NCI-H1092 treated with DMSO at 0.1 percent for 48 hours (cell line): ENCODE measurements around the gene TRIM43.
"Not testable (repeated sequence)": the region's sequence is repeated elsewhere in the genome, so short reads cannot be mapped to it uniquely, and the experiment has no call there.

Experiments used
- DNase-seq: peaks from one replicate; lab custom pipeline; 2025; lab: John Stamatoyannopoulos, UW

The TRIM43 gene

GRCh38 chr2:95591701-95592100, at the start of gene TRIM43:
Gene TRIM43 (plus strand): TSS chr2:95592001. CDS start chr2:95594024, 2,023 bp downstream.
- not testable (repeated sequence) for DNase-seq

- DNase-seq: no peak
Measured at GRCh38 chr2:95551055-95551568, 40.7 kb upstream of the TRIM43 start.

- no peak for DNase-seq
Measured at GRCh38 chr2:95552911-95553310, 38.9 kb upstream of the TRIM43 start.

- no peak for DNase-seq
Measured at GRCh38 chr2:95569170-95569569, 22.6 kb upstream of the TRIM43 start.

- DNase-seq: no peak
Measured at GRCh38 chr2:95573866-95574265, 17.9 kb upstream of the TRIM43 start.

- DNase-seq: no peak
Measured at GRCh38 chr2:95574506-95574905, 17.3 kb upstream of the TRIM43 start.

GRCh38 chr2:95575857-95576256, 15.9 kb upstream of the TRIM43 start:
- DNase-seq: no peak

- DNase-seq: no peak
Measured at GRCh38 chr2:95578539-95578938, 13.3 kb upstream of the TRIM43 start.

GRCh38 chr2:95583545-95583944, 8.3 kb upstream of the TRIM43 start:
- DNase-seq: not testable (repeated sequence)

GRCh38 chr2:95584321-95584720, 7.5 kb upstream of the TRIM43 start:
- DNase-seq: not testable (repeated sequence)

GRCh38 chr2:95589777-95590536, 1.8 kb upstream of the TRIM43 start:
- not testable (repeated sequence) for DNase-seq

GRCh38 chr2:95592973-95593372, 1.2 kb downstream of the TRIM43 start:
- not testable (repeated sequence) for DNase-seq

- DNase-seq: not testable (repeated sequence)
Measured at GRCh38 chr2:95595012-95595411, 3.2 kb downstream of the TRIM43 start.

GRCh38 chr2:95601301-95601700, 9.5 kb downstream of the TRIM43 start:
- DNase-seq: not testable (repeated sequence)

GRCh38 chr2:95602146-95602545, 10.3 kb downstream of the TRIM43 start:
- not testable (repeated sequence) for DNase-seq

- DNase-seq: not testable (repeated sequence)
Measured at GRCh38 chr2:95608356-95608755, 16.6 kb downstream of the TRIM43 start.

GRCh38 chr2:95609764-95610163, 18.0 kb downstream of the TRIM43 start:
- not testable (repeated sequence) for DNase-seq

GRCh38 chr2:95613048-95613447, 21.2 kb downstream of the TRIM43 start:
- not testable (repeated sequence) for DNase-seq

GRCh38 chr2:95622728-95623127, 30.9 kb downstream of the TRIM43 start:
- not testable (repeated sequence) for DNase-seq

- DNase-seq: not testable (repeated sequence)
Measured at GRCh38 chr2:95630987-95631386, 39.2 kb downstream of the TRIM43 start.

- DNase-seq: not testable (repeated sequence)
Measured at GRCh38 chr2:95633626-95634259, 41.9 kb downstream of the TRIM43 start.

GRCh38 chr2:95640515-95641288, 48.9 kb downstream of the TRIM43 start:
- DNase-seq: not testable (repeated sequence)

GRCh38 chr2:95641289-95641575, 49.4 kb downstream of the TRIM43 start:
- not testable (repeated sequence) for DNase-seq
